H9 (cell line): ENCODE measurements around the gene FBXO47. TPM values are rescaled to one million over a fixed set of nuclear protein-coding genes. Genes with fewer than 3 reads are reported as not detected.

ENCODE experiments used
- DNase-seq: peaks from one replicate; pipeline ENCODE4 v3.0.0-alpha.2; 2017
- H2AFZ ChIP-seq: one replicate; pipeline ENCODE4 v1.6.1; 2013; ENCODE audit warnings: mild to moderate bottlenecking, low read length, control low read depth, moderate library complexity
- H2AK5ac ChIP-seq: 2 replicates; pipeline ENCODE4 v1.6.1; 2013; ENCODE audit warnings: low read length, control low read depth, mixed read lengths; ENCODE audit not compliant: insufficient read length
- H2BK120ac ChIP-seq: one replicate; pipeline ENCODE4 v1.6.1; 2013; ENCODE audit warnings: low read depth, mild to moderate bottlenecking, low read length, control low read depth, inconsistent platforms; ENCODE audit not compliant: poor library complexity, severe bottlenecking
- H2BK12ac ChIP-seq: 2 replicates; pipeline ENCODE4 v1.6.1; 2013; ENCODE audit warnings: low read length, control low read depth, mixed read lengths, low read depth; ENCODE audit not compliant: insufficient read length
- H2BK15ac ChIP-seq: 2 replicates; pipeline ENCODE4 v1.6.1; 2013; ENCODE audit warnings: low read depth, low read length, control low read depth
- H2BK20ac ChIP-seq: one replicate; pipeline ENCODE4 v1.6.1; 2013; ENCODE audit warnings: low read depth, mild to moderate bottlenecking, low read length, control low read depth, inconsistent platforms; ENCODE audit not compliant: poor library complexity, severe bottlenecking
- H2BK5ac ChIP-seq: 2 replicates; pipeline ENCODE4 v1.6.1; 2013; ENCODE audit warnings: low read length, control low read depth, mixed read lengths; ENCODE audit not compliant: insufficient read length
- H3K14ac ChIP-seq: 2 replicates; pipeline ENCODE4 v1.6.1; 2013; ENCODE audit warnings: low read length, control low read depth; ENCODE audit not compliant: insufficient read depth
- H3K18ac ChIP-seq: 2 replicates; pipeline ENCODE4 v1.6.1; 2013; ENCODE audit warnings: low read depth, mild to moderate bottlenecking, mixed read lengths, low read length, control low read depth; ENCODE audit not compliant: insufficient read length
- H3K23ac ChIP-seq: 2 replicates; pipeline ENCODE4 v1.6.1; 2013; ENCODE audit warnings: low read length, control low read depth, mixed read lengths, low read depth; ENCODE audit not compliant: insufficient read length
- H3K23me2 ChIP-seq: 2 replicates; pipeline ENCODE4 v1.6.1; 2013; ENCODE audit warnings: low read depth, mild to moderate bottlenecking, mixed read lengths, low read length, control low read depth; ENCODE audit not compliant: insufficient read length, poor library complexity, severe bottlenecking
- H3K27ac ChIP-seq: 2 replicates; pipeline ENCODE4 v1.5.1; 2013; ENCODE audit warnings: low read length, control low read depth, mixed read lengths, low read depth; ENCODE audit not compliant: insufficient read length
- H3K27me3 ChIP-seq: 2 replicates; pipeline ENCODE4 v1.6.1; 2013; ENCODE audit warnings: low read length, control low read depth, inconsistent platforms; ENCODE audit not compliant: insufficient read depth
- H3K4ac ChIP-seq: 2 replicates; pipeline ENCODE4 v1.6.1; 2013; ENCODE audit warnings: low read depth, mild to moderate bottlenecking, control low read depth, inconsistent platforms, low read length, moderate library complexity
- H3K4me1 ChIP-seq: 2 replicates; pipeline ENCODE4 v1.6.1; 2013; ENCODE audit warnings: low read length, control low read depth, inconsistent platforms; ENCODE audit not compliant: insufficient read depth
- H3K4me2 ChIP-seq: 2 replicates; pipeline ENCODE4 v1.6.1; 2013; ENCODE audit warnings: low read length, control low read depth, mixed read lengths; ENCODE audit not compliant: insufficient read length, insufficient read depth
- H3K56ac ChIP-seq: 2 replicates; pipeline ENCODE4 v1.6.1; 2013; ENCODE audit warnings: low read depth, mild to moderate bottlenecking, mixed read lengths, low read length, control low read depth; ENCODE audit not compliant: insufficient read length
- H3K79me1 ChIP-seq: 2 replicates; pipeline ENCODE4 v1.6.1; 2013; ENCODE audit warnings: low read depth, mild to moderate bottlenecking, moderate library complexity, low read length, control low read depth, inconsistent platforms; ENCODE audit not compliant: insufficient read depth, poor library complexity, severe bottlenecking
- H3K79me2 ChIP-seq: 2 replicates; pipeline ENCODE4 v1.6.1; 2013; ENCODE audit warnings: low read length, control low read depth, inconsistent platforms; ENCODE audit not compliant: insufficient read depth
- H3K9ac ChIP-seq: 2 replicates; pipeline ENCODE4 v1.6.1; 2013; ENCODE audit warnings: low read length, control low read depth, mixed read lengths; ENCODE audit not compliant: insufficient read length; ENCODE audit errors: extremely low read depth
- H3K9me3 ChIP-seq: one replicate; pipeline ENCODE4 v1.6.1; 2013; ENCODE audit warnings: low read depth, low read length, inconsistent platforms; ENCODE audit not compliant: control insufficient read depth
- H3T11ph ChIP-seq: one replicate; pipeline ENCODE4 v1.6.1; 2013; ENCODE audit warnings: mild to moderate bottlenecking, low read length, control low read depth, inconsistent platforms
- H4K20me1 ChIP-seq: one replicate; pipeline ENCODE4 v1.6.1; 2013; ENCODE audit not compliant: control insufficient read depth, insufficient read length, insufficient read depth
- H4K5ac ChIP-seq: 2 replicates; pipeline ENCODE4 v1.6.1; 2013; ENCODE audit warnings: low read depth, mild to moderate bottlenecking, mixed read lengths, low read length, control low read depth; ENCODE audit not compliant: insufficient read length
- H4K8ac ChIP-seq: replicated peaks from 2 replicates; pipeline ENCODE4 v1.6.1; 2013; ENCODE audit warnings: low read length, control low read depth, mixed read lengths, low read depth; ENCODE audit not compliant: insufficient read length
- H4K91ac ChIP-seq: 2 replicates; pipeline ENCODE4 v1.6.1; 2013; ENCODE audit warnings: low read depth, mild to moderate bottlenecking, moderate library complexity, mixed read lengths, low read length, control low read depth; ENCODE audit not compliant: insufficient read length
- H3K27ac Mint-ChIP-seq, 3 experiments: 2 replicates in 2 of 3; 3 replicates in 1 of 3; pipeline ENCODE4 v1.8.0; 2020 to 2021; ENCODE audit warnings: mixed read lengths in 3 of 3, mild to moderate bottlenecking in 1 of 3, moderate library complexity in 1 of 3
- H3K27me3 Mint-ChIP-seq: 2 replicates; pipeline ENCODE4 v1.8.0; 2021; ENCODE audit warnings: low read depth, mild to moderate bottlenecking, moderate library complexity, mixed read lengths
- H3K36me3 Mint-ChIP-seq, 3 experiments: 2 replicates in 2 of 3; 3 replicates in 1 of 3; pipeline ENCODE4 v1.8.0; 2020 to 2021; ENCODE audit warnings: low read depth in 3 of 3, mixed read lengths in 3 of 3; ENCODE audit not compliant: insufficient read depth in 1 of 3
- H3K4me1 Mint-ChIP-seq, 2 experiments: 2 replicates each; pipeline ENCODE4 v1.8.0; 2020; ENCODE audit warnings: mixed read lengths in 2 of 2
- H3K4me3 Mint-ChIP-seq, 2 experiments: 2 replicates in 1 of 2; 3 replicates in 1 of 2; pipeline ENCODE4 v1.8.0; 2020 to 2021; ENCODE audit warnings: mild to moderate bottlenecking in 2 of 2, mixed read lengths in 2 of 2, moderate library complexity in 1 of 2
- H3K9me3 Mint-ChIP-seq, 2 experiments: 2 replicates in 1 of 2; 3 replicates in 1 of 2; pipeline ENCODE4 v1.8.0; 2020; ENCODE audit warnings: mild to moderate bottlenecking in 2 of 2, mixed read lengths in 2 of 2, moderate library complexity in 1 of 2
- WGBS: extraction: QIAGEN DNeasy Blood & Tissue Kit; methylation state at CpG from one replicate; pipeline ENCODE4 v1.1.7; 2013; ENCODE audit warnings: missing lambda C conversion rate, low lambda C conversion rate, mixed read lengths; ENCODE audit not compliant: insufficient read length; ENCODE audit errors: extremely low coverage; 5-methylcytosine and 5-hydroxymethylcytosine counted together
- total RNA-seq: library from RNA; stranded (reverse); gene quantifications from 2 replicates; pipeline ENCODE4 v1.2.1, GENCODE V29; 2021
- TF ChIP-seq, protein P1 (sequence below): fragments of 200-600 bp; sonication (generic); conservative IDR thresholded peaks from 3 replicates; pipeline ENCODE4 v1.8.0; 2021; ENCODE audit warnings: antibody characterized with exemption, mild to moderate bottlenecking

FBXO47 gene
- total RNA-seq, 1 experiment from 2014 or later: not detected

DNA sequence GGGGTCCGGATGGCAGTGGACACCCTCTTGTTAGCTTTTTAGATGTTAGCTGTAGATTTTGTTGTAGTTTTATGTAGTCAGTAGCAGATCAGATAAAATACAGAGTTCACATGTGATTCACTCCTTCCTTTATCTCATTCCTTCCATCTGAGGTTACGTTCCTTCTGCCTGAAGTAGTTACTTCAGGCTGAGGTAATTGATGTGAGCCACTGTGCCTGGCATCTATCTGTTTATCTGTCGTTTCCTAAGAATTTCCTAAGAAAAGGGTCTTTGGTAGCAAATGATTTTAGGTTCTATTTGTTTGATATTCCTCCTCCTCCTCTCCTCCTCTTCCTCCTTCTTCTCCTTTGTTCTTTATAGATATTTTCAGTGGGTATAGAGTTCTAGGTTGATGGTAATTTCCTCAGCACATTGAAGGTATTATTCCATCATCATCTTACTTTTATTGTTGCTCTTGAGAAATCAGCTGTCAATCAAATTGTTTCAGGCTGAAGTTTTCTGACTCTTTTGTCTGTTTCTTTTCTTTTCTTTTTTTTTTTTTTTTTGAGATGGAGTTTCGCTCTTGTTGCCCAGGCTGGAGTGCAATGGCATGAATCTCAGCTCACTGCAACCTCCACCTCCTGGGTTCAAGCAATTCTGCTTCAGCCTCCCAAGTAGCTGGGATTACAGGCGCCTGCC lies 29.6 kb upstream of the FBXO47 start:
- Histone ChIP-seq H2AK5ac (no peak overlapping the region), H3K79me2 (no peaks in the 10 kb centered on the region), H4K8ac (no peak overlapping the region), H3T11ph (no peak overlapping the region), H2BK5ac (no peak overlapping the region), H3K9ac (no peak overlapping the region), H3K18ac (no peak overlapping the region), H3K27me3 (no peaks in the 10 kb centered on the region), H3K4ac (no peak overlapping the region), H2BK120ac (no peak overlapping the region), H3K9me3 (peaks cover 9% of the 10 kb centered on the region), H4K5ac (no peak overlapping the region), H3K4me1 (no peaks in the 10 kb centered on the region; the same call in 1 of the 2 replicates), H3K23ac (no peak overlapping the region), H3K14ac (no peak overlapping the region), H2AFZ (no peak overlapping the region), H3K23me2 (no peaks in the 10 kb centered on the region), H3K27ac (no peak overlapping the region), H2BK12ac (no peak overlapping the region), H3K79me1 (no peaks in the 10 kb centered on the region), H4K20me1 (no peaks in the 10 kb centered on the region), H3K4me2 (no peak overlapping the region), H3K56ac (no peak overlapping the region), H2BK20ac (no peak overlapping the region), H2BK15ac (no peak overlapping the region; the same call in 1 of the 2 replicates), H4K91ac (no peak overlapping the region)
- Mint-ChIP-seq H3K27ac (no peak overlapping the region), H3K9me3 (peaks cover 21 to 22% of the 10 kb centered on the region in 2 experiments), H3K27me3 (peaks cover 4% of the 10 kb centered on the region; the same call in 1 of the 2 replicates), H3K4me1 (peaks cover 2% of the 10 kb centered on the region in 2 experiments), H3K4me3 (no peak overlapping the region), H3K36me3 (peaks cover 3 to 17% (median 6%) of the 10 kb centered on the region in 3 experiments; a peak in 5 of 7 replicates)
- TF ChIP-seq, protein P1, sequence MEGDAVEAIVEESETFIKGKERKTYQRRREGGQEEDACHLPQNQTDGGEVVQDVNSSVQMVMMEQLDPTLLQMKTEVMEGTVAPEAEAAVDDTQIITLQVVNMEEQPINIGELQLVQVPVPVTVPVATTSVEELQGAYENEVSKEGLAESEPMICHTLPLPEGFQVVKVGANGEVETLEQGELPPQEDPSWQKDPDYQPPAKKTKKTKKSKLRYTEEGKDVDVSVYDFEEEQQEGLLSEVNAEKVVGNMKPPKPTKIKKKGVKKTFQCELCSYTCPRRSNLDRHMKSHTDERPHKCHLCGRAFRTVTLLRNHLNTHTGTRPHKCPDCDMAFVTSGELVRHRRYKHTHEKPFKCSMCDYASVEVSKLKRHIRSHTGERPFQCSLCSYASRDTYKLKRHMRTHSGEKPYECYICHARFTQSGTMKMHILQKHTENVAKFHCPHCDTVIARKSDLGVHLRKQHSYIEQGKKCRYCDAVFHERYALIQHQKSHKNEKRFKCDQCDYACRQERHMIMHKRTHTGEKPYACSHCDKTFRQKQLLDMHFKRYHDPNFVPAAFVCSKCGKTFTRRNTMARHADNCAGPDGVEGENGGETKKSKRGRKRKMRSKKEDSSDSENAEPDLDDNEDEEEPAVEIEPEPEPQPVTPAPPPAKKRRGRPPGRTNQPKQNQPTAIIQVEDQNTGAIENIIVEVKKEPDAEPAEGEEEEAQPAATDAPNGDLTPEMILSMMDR: no peak
- no peak for DNase-seq
- no CpG with 5 or more reads among the region's 5 CpGs for WGBS
